ENCODE results near the gene NEURL2.
"Not testable (repeated sequence)": the region's sequence is repeated elsewhere in the genome, so short reads cannot be mapped to it uniquely, and the experiment has no call there.

The NEURL2 gene

GRCh38 chr20:45874104-45874481 is 16.9 kb downstream of the NEURL2 start:
- not testable (repeated sequence) for DNase-seq (ENCODE audit: low read depth in 2 of 2)

DNA sequence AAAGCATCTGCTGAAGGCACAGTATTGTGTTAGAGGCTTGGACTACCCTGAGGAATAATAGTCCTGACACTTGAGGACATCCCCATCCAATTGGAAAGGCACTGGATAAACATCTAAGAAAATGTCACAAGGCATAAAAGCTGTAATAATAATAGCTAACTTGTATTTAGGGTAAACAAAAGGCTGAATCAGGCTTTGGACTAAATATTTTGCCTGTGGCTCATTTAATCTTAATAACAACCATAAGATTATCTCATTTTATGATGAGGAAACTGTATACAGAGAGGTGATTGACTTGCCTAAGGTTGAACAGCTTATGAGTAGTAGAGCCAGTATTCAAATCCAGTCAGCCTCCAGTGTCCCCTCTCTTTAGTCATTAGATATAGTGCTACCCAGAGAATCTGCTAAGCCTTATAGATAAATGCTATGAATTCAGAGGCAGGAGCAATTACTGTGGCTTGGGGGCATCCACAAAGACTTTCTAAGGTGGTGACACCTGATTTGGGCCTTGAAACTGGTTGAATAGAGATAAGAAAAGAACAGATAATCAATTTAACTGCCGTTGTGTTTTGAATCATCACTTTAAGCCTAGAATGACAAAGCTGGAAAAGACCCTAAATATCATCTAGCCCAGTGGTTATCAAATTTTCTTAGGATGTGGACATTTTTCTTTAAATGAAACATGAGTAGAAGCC is 17.5 kb downstream of the NEURL2 start:
- no peak for DNase-seq (ENCODE audit: low read depth in 2 of 2)

- no peak for DNase-seq (ENCODE audit: low read depth in 2 of 2)
These were observed 18.4 kb downstream of the NEURL2 start for GRCh38 chr20:45872626-45873025.

DNA sequence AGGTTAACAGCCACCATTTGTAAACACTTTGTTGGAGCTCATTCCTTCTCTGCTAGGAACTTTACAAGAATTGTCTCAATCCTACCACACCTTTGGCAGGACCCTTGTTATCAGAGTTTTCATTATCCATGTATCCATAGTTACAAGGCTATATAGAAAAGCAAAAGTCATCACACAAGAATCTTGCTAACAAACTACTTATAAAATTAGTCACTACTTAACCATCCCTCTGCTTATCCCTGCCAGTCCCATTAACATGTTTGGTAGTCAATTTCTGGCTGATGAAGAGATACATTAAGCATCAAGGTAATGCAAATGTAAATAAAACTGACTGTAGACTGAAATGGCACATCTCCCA is 23.2 kb downstream of the NEURL2 start:
- peak in 1 of 2 experiments; percentile 39 for DNase-seq (ENCODE audit: low read depth in 2 of 2)

DNA sequence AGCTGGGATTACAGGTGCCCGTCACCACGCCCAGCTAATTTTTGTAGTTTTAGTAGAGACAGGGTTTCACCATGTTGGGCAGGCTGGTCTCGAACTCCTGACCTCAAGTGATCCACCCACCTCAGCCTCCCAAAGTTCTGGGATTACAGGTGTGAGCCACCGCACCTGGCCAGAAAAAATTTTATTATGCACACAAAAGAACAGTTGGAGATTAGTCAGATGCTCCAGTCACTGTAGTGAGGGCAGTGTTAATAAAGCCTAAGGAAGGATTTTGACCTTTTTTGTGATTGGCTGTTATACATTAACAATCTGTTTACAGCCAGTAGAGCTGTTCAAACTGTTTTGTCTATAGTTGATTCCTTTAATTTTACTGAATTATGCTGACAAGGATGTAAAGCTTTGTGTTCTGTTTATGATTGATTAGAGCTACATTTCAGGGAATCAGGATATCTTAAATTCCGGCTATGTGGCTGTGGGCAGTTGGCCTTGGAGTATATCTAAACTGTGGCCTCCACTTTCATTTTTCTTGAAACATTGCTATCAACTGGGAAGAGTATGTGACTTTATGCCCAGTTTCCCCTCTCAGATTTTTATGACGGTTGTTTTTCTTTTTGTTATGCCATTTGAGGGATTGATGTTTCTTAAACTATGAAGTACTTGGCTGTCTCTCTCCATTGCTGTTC is 23.7 kb downstream of the NEURL2 start:
- no peak for DNase-seq (ENCODE audit: low read depth in 2 of 2)

DNA sequence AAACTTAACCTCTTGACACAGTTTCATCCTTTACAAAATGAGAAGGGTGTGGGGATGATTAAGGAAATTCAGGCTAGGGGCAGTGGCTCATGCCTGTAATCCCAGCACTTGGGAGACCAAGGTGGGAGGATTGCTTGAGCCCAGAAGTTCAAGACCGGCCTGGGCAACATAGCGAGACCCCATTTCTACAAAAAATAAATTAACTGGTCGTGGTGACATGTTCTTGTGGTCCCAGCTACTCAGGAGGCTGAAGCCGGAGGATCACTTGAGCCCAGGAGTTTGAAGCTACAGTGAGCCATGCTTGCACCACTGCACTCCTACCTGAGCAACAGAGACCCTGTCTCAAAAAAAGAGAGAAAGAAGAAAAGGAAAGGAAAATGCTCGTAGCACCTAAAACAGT is 24.6 kb downstream of the NEURL2 start:
- DNase-seq (ENCODE audit: low read depth in 2 of 2) = no peak

- DNase-seq (ENCODE audit: low read depth in 2 of 2) = no peak
These were observed 27.2 kb downstream of the NEURL2 start for GRCh38 chr20:45863543-45864470.

- no peak for DNase-seq (ENCODE audit: low read depth in 2 of 2)
These were observed 29.6 kb downstream of the NEURL2 start for GRCh38 chr20:45861221-45862075.

GRCh38 chr20:45860560-45861220 is 30.3 kb downstream of the NEURL2 start:
- no peak for DNase-seq (ENCODE audit: low read depth in 2 of 2)

GRCh38 chr20:45859916-45860315 is 31.1 kb downstream of the NEURL2 start:
- DNase-seq (ENCODE audit: low read depth in 2 of 2) = no peak

GRCh38 chr20:45857882-45858216 is 33.2 kb downstream of the NEURL2 start:
- no peak for DNase-seq (ENCODE audit: low read depth in 2 of 2)

DNA sequence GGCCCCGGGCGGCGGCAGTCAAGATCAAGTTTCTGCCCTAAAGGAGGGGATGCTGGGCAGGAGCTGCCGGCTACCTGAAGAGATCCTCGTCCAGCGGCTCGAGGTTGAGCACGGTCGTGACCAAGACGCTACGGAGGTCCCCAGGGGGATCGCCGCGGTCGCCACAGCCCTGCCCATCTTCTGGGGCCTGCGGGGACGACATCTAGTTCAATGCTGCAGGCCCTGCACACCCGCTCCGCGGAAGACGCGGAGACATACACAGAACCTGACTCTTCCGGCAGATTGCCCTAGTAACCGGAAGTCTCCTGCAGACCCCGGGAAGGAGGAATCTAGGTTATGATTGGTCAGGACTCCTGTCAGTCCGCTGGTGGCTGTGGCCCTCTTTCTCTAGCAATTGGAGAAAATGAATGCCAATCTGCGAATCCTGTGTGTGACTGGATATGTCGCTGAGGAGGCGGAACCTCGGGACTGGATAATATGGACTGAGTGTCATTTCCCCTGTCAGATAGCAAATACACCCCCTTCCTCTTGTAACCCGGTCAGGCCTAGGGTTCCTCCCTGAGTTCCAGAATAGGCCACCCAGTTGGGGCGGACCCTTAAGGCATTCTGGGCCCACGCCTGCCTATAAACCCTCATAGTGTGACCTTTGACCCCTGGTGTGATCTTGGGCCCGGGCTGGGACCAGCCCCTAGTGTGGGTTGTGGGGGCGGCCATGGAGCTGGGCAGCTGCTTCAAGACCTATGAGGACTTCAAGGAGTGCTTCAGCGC is 33.7 kb downstream of the NEURL2 start, which contains the start of the genes ACOT8 and ZSWIM3:
Gene ACOT8, minus strand, starts transcription at position 279 of the 768 bp plus-strand sequence. Its CDS starts 77 bp downstream, at position 202.
Gene ZSWIM3, plus strand, starts transcription at position 501 of the 768 bp plus-strand sequence. Its CDS starts 212 bp downstream, at position 713.
- DNase-seq (ENCODE audit: low read depth in 2 of 2) = peak; percentile 100

DNA sequence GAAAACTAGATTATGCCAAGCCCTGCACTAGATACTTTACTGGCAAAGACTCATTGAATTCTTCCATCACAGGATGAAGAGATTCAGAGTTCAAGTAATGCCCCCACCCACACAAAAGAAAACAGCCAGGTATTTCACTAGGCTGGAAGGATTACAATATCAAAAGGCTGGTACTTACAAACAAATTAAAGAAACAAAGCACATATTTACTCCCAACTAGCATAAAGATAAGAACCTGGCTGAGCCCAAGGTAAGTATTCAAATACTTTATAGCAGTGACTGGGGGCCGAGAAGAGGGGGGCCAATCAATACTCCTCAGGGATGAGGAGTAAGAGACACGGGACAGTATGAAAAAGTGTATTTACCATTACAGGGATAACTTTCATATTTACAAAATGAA is 37.5 kb downstream of the NEURL2 start:
- DNase-seq (ENCODE audit: low read depth in 2 of 2) = no peak

GRCh38 chr20:45852326-45852725 is 38.7 kb downstream of the NEURL2 start:
- DNase-seq (ENCODE audit: low read depth in 2 of 2) = no peak

DNA sequence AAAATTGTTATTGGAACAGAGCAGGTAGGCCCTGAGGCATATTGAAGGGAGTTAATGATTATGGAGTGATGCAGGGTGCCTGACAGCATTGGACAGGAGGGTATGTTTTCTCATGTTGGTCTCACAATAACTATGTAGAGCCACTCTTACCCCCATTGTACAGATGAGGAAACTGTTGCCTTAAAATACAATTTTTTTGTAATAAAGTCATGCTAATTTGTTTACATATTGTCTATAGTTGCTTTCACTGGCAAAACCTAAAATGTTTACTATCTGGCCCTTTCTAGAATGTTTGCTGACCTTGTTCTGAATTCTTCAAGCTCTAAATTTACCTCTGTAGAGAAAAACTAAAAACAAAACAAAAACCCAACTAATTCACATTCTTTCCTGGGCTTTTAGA is 39.5 kb downstream of the NEURL2 start:
- DNase-seq (ENCODE audit: low read depth in 2 of 2) = no peak

DNA sequence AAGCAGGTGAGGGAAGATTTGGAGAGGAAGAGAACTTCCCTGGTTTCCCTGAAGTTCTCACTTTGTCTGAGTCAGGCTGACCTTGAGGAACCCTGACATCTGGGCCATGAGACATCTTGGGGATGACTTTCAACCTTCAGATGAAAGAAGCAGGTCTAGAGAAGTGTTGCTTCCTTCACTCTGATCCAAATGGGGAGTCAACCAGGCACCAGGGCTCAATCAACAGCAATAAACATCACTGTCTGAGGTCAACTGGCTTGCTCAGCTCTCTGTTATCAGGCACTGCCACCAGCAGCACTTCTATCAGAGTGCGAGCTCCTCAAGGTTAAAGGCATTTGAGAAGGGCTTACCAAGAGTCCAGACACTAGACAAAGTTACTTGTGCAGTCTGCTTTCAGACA is 40.1 kb downstream of the NEURL2 start:
- DNase-seq (ENCODE audit: low read depth in 2 of 2) = no peak

DNA sequence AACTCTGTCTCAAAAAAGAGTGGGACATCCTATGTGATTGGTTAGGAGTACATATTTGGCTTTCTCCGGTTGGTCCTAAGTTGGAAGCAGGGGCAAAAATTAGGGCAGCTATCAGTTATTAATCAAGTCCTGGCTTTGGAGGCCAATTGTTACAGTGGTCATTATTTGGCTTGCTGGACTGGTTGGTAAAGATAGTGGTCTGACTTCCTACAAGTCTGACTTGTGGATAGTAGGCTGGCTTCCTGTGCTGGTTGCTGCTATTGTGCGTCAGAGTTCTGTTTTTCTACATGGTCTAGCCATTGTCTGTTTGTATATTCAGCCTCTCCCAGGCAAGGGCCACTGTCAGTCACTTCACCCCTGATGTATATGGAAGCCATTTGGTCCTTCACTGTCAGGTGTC is 40.8 kb downstream of the NEURL2 start:
- no peak for DNase-seq (ENCODE audit: low read depth in 2 of 2)

DNA sequence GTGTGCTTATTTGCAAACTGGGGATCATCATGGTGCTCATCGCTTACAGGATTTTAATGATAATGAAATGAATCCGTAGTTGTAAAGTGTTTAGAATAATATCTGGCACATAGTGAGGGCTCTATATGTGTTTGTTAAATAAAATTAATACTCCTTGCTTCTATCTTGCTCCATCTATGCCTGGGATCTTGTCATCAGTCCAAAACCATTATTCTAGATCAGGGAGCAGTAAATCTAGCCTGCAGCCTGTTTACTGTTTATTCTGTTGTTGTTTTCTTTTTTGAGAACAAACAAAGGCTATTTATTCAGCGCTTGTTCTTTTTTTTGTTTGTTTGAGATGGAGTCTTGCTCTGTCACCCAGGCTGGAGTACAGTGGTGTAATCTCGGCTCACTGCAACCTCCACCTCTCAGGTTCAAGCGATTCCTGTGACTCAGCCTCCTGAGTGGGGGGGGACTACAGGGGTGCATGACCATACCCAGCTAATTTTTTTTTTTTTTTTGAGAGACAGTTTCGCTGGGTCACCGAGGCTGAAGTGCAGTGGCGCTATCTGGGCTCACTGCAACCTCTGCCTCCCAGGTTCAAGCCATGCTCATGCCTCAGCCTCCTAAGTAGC is 41.9 kb downstream of the NEURL2 start:
- no peak for DNase-seq (ENCODE audit: low read depth in 2 of 2)

DNA sequence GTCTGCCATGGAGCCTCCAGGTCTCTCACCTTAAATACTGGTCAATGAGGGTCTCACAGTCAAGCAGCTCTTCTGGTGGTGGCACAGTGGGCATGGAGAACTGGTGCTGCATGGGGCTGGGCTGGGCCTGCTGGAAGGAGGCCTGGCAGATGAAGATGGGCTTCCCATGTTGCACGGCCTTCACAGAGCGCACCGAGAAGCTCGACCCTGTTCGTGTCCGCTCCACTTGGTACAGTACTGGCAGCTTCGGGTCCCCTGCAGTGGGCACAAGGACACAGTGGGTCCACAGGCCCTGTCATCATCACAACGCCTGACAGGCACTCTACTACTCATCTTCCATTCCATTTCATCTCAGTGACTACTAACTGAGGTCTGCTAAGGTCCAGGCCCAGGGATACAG is 42.6 kb downstream of the NEURL2 start:
- DNase-seq (ENCODE audit: low read depth in 2 of 2) = no peak

DNA sequence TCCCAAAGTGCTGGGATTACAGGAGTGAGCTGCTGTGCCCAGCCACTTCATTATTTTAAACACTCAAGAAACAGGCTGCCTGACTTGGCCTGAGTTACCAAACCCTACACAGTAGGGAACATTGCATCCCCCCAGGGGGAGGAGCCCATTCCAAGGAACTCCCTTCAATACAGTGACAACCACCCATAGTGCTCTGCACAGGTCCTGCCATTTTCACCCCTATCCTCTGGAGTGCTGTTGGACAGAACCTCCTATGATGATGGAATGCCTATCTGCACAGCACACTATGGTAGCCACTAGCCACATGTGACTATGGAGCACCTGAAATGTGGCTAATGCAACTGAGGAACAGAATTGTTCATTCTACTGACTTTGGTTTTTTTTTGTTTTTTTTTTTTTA is 45.6 kb downstream of the NEURL2 start:
- DNase-seq (ENCODE audit: low read depth in 2 of 2) = no peak
